ENCODE data around the gene CDH4.

CDH4 gene

GRCh38 chr20:61556673-61557072, 304.6 kb downstream of the CDH4 start:
- TF ChIP-seq ZNF274 (IDR thresholded peaks at IDR 0.05; ENCODE audit: low read depth, low read length) = no peak
- H3K4me3 ChIP-seq (ENCODE audit: low read length) = no peak overlapping the region

- H3K4me3 ChIP-seq (ENCODE audit: low read length) = no peak overlapping the region
- no peak for TF ChIP-seq ZNF274 (IDR thresholded peaks at IDR 0.05; ENCODE audit: low read depth, low read length)
Measured at GRCh38 chr20:61557621-61558020, 305.6 kb downstream of the CDH4 start.

GRCh38 chr20:61558726-61559125, 306.7 kb downstream of the CDH4 start:
- no peak for TF ChIP-seq ZNF274 (IDR thresholded peaks at IDR 0.05; ENCODE audit: low read depth, low read length)
- no peak overlapping the region for H3K4me3 ChIP-seq (ENCODE audit: low read length)

- no peak for TF ChIP-seq ZNF274 (IDR thresholded peaks at IDR 0.05; ENCODE audit: low read depth, low read length)
- H3K4me3 ChIP-seq (ENCODE audit: low read length) = no peak overlapping the region
Measured at GRCh38 chr20:61559706-61560315, 307.8 kb downstream of the CDH4 start.

GRCh38 chr20:61560361-61560853, 308.3 kb downstream of the CDH4 start:
- TF ChIP-seq ZNF274 (IDR thresholded peaks at IDR 0.05; ENCODE audit: low read depth, low read length) = no peak
- H3K4me3 ChIP-seq (ENCODE audit: low read length) = no peak overlapping the region

- no peak for TF ChIP-seq ZNF274 (IDR thresholded peaks at IDR 0.05; ENCODE audit: low read depth, low read length)
Measured at GRCh38 chr20:61561111-61561830, 309.2 kb downstream of the CDH4 start.

GRCh38 chr20:61562491-61562890, 310.4 kb downstream of the CDH4 start:
- TF ChIP-seq ZNF274 (IDR thresholded peaks at IDR 0.05; ENCODE audit: low read depth, low read length) = no peak

More at GRCh38 chr20:61561111-61561830, 309.2 kb downstream of the CDH4 start:
- no peak overlapping the region for H3K4me3 ChIP-seq (ENCODE audit: low read length)

GRCh38 chr20:61562897-61563504, 310.9 kb downstream of the CDH4 start:
- H3K4me3 ChIP-seq (ENCODE audit: low read length) = no peak overlapping the region
- no peak for TF ChIP-seq ZNF274 (IDR thresholded peaks at IDR 0.05; ENCODE audit: low read depth, low read length)

More at GRCh38 chr20:61562491-61562890, 310.4 kb downstream of the CDH4 start:
- H3K4me3 ChIP-seq (ENCODE audit: low read length) = no peak overlapping the region

GRCh38 chr20:61564628-61565027, 312.6 kb downstream of the CDH4 start:
- TF ChIP-seq ZNF274 (IDR thresholded peaks at IDR 0.05; ENCODE audit: low read depth, low read length) = no peak
- H3K4me3 ChIP-seq (ENCODE audit: low read length) = no peak overlapping the region

GRCh38 chr20:61565791-61566190, 313.7 kb downstream of the CDH4 start:
- no peak for TF ChIP-seq ZNF274 (IDR thresholded peaks at IDR 0.05; ENCODE audit: low read depth, low read length)
- H3K4me3 ChIP-seq (ENCODE audit: low read length) = no peak overlapping the region

- TF ChIP-seq ZNF274 (IDR thresholded peaks at IDR 0.05; ENCODE audit: low read depth, low read length) = no peak
- no peak overlapping the region for H3K4me3 ChIP-seq (ENCODE audit: low read length)
Measured at GRCh38 chr20:61566691-61567090, 314.6 kb downstream of the CDH4 start.

- TF ChIP-seq ZNF274 (IDR thresholded peaks at IDR 0.05; ENCODE audit: low read depth, low read length) = no peak
- no peak overlapping the region for H3K4me3 ChIP-seq (ENCODE audit: low read length)
Measured at GRCh38 chr20:61567204-61567603, 315.1 kb downstream of the CDH4 start.

- TF ChIP-seq ZNF274 (IDR thresholded peaks at IDR 0.05; ENCODE audit: low read depth, low read length) = no peak
- H3K4me3 ChIP-seq (ENCODE audit: low read length) = no peak overlapping the region
Measured at GRCh38 chr20:61569825-61570224, 317.8 kb downstream of the CDH4 start.

- TF ChIP-seq ZNF274 (IDR thresholded peaks at IDR 0.05; ENCODE audit: low read depth, low read length) = no peak
Measured at GRCh38 chr20:61570646-61571195, 318.7 kb downstream of the CDH4 start.

More at GRCh38 chr20:61570646-61571195, 318.7 kb downstream of the CDH4 start:
- H3K4me3 ChIP-seq (ENCODE audit: low read length) = no peak overlapping the region

Measured in GM08714 (cell line).